GM18520 (cell line): Measurements from ENCODE around the gene CCP110.

Source experiments
- ATAC-seq: cut with Tn5 transposase; IDR thresholded peaks from one replicate; pipeline ENCODE4 v1.9.1; 2021; ENCODE audit not compliant: unreplicated experiment

Gene CCP110, protein sequence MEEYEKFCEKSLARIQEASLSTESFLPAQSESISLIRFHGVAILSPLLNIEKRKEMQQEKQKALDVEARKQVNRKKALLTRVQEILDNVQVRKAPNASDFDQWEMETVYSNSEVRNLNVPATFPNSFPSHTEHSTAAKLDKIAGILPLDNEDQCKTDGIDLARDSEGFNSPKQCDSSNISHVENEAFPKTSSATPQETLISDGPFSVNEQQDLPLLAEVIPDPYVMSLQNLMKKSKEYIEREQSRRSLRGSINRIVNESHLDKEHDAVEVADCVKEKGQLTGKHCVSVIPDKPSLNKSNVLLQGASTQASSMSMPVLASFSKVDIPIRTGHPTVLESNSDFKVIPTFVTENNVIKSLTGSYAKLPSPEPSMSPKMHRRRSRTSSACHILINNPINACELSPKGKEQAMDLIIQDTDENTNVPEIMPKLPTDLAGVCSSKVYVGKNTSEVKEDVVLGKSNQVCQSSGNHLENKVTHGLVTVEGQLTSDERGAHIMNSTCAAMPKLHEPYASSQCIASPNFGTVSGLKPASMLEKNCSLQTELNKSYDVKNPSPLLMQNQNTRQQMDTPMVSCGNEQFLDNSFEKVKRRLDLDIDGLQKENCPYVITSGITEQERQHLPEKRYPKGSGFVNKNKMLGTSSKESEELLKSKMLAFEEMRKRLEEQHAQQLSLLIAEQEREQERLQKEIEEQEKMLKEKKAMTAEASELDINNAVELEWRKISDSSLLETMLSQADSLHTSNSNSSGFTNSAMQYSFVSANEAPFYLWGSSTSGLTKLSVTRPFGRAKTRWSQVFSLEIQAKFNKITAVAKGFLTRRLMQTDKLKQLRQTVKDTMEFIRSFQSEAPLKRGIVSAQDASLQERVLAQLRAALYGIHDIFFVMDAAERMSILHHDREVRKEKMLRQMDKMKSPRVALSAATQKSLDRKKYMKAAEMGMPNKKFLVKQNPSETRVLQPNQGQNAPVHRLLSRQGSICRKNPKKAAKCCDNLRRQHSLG

DNA sequence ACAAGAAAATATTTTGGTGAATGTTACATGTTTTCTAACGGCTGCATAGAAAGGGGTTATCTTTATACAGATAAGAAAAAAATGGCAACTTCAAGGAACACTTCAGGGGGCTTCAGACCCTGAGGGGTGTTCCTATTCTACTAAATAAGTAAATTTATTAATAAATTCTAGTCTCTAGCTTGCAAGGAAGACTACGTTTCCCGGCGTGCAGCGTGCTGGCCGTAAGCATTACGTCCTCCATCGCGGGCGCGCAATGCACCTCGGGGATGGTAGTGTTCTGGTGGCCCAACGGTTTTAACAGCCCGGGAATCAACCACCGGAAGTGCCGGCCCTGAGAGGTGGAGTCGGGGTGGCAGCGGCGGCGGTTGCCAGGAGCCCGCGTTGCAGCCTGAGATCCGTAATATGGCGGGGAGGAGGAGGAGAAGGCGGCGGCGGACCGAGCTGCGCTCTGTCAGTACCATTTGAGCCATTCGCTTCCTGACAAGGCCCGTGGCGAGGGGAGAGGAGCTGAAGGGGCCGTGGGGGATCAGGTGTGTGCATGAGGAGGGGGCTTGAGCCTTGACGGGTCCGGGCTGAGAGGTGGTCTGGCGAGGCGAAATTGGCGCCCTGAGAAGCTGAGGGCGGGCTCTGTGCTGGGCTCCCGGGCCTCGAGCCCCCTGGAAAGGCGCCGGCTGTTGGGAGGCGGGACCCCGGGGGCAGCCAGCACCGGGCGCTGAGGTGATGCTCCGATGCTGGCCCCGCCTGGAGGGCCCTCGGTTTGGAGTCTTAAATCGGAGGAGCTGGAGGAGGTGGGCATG lies at the start of gene CCP110:
CCP110 (plus strand) TSS at position 384 of the 797 bp plus-strand sequence. CDS start 3,940 bp downstream, outside the sequence.
- ATAC-seq, result peak; percentile 58

DNA sequence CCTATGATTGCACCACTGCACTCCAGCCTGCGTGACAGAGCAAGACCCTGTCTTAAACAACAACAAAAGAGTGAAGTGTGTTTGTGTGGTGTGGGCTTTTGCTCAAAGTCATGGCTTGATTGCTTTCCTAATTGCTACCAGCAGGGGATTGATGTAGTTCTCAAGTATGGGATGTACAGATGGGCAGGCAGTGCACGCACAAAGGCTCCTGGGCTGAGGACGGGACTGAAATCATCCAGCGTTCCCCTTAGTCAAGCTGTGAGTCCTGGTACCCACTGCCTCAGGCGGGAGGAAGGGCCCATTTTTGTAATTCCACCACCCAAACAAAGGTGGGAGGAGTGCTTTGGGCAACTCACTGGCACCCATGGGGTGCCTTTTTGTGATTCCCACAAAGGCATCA lies 49.1 kb upstream of the CCP110 start:
- no peak for ATAC-seq

DNA sequence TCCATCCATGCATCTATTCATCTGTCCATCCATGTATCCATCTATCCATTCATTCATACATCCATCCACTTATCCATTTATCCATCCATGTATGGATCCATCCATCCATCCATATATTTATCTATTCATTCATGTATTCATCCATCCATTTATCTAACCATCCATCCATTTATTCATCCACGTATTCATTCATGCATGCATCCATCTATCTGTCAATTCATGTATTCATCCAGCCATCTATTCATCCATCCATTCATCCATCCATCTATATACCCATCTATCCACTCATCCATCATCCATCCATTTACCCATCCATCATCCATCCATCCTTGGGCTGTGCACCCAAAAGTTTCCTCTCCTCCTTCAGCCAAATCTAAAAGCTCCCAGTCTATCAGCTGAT lies 45.2 kb upstream of the CCP110 start:
- ATAC-seq, result no peak

DNA sequence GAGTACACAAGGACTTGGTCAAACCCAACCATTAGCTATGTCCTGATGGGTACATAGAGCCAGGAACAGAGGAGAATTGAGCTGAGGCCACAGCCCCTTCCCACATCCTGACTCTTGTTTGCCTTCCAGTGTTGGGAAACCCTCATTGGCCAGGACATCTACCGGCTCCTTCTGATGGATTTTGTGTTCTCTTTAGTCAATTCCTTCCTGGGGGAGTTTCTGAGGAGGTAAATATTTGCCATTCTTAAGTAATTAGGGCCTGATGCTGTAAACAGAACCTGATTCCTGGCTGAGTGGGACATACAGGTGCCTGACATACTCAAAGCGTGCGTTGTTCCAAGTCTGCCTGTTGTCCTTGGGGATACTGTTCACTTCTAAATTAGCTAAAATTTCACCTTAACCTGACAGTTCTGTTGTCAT lies 44.4 kb upstream of the CCP110 start:
- no peak for ATAC-seq

DNA sequence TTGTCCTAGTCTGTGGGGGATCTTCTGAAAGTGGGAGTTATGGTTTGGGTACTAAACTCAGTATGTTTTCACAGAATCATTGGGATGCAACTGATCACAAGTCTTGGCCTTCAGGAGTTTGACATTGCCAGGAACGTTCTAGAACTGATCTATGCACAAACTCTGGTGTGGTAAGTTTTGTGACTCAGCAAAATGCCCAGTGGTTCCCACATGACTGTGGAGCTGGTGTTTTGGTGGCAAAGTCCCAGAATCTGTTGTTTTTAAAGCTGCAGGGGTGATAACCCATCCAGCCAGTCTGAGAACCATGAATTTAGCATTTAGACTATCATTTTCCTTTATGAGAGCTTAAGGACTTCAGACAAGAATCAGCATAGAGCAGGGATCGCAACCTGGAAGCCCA lies 42.4 kb upstream of the CCP110 start:
- ATAC-seq, result no peak

DNA sequence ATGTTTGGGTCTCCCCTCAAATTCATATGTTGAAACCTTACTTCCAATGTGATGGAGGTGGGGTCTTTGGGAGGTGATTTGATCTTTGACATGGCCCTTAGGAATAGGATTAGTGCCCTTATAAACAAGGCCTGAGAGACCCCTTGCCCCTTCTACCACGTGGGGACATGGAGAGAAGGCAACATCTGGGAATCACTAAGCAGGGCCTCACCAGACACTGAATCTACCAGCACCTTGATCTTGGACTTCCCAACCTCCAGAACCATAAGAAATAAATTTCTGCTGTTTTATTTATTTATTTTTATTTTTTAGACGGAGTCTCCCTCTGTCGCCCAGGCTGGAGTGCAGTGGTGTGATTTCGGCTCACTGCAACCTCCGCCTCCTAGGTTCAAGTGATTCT lies 42.0 kb upstream of the CCP110 start:
- no peak for ATAC-seq

DNA sequence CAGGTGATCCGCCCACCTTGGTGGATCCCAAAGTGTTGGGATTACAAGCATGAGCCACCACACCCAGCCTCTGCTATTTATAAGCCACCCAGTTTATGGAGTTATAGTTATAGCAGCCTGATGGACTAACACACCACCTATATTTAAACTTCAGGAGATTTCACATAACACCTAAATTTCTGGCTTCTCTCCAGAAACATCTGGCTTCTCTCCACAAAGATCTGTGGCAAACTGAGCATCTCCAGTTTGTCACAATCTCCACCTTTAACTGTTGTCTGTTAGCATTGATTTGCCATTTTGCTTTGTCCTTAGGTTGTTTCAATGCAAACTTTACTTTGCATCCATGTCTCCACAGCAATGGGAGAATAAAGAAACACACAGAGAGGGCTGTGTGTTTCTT lies 41.5 kb upstream of the CCP110 start:
- ATAC-seq, result no peak

DNA sequence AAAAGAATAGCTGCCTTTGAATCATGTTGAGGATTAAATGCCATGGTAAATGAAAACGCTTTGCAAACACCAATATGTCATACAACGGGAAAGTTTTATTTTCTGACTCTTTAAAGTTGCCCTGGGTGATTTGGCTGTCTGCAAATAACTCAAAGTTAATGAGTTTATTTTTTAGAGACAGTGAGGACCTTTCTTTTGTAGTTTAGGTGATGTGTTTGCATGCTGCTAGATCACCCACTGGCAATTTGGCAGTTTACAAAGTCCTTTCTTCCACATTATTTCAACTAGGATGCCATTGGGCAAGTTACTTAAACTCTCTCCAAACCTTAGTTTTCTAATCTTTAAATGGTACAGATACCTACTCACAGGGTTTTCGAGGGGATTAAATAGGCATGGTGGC lies 39.6 kb upstream of the CCP110 start:
- no peak for ATAC-seq

DNA sequence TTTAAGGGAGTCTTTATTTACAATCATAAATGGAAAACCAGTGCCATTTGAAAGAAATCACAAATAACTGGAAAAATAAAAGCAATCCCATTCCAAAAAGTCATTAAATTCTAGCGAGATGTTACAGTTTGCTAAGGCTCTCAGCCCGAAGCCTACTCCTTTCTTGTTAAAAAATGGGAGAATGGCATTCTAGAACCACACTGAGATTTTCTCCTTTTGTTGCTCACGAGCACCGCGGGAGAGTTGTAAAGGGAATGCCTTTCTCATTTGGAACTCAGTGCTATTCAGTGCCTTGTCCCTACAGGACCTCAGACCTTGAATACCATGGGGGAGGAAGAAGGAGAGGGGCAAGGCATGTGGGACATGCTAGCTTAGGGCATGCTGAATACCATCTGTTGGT lies 38.1 kb upstream of the CCP110 start:
- no peak for ATAC-seq

DNA sequence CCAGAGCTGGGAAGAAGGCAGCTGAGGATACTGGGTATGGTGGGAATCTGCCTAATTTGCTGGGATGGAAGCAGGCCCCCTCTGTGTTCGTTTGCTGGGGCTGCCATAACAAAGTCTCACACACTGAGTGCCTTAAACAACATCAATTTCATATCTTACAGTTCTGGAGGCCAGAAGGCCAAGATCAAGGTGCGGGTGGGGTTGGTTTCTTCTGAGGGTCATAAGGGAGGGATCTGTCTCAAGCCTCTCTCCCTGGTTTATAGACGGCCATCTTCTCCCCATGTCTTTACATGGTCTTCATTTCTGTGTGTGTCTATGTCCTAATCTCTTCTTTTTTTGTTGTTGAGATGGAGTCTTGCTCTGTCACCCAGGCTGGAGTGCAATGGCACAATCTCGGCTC lies 37.7 kb upstream of the CCP110 start:
- ATAC-seq, result no peak

DNA sequence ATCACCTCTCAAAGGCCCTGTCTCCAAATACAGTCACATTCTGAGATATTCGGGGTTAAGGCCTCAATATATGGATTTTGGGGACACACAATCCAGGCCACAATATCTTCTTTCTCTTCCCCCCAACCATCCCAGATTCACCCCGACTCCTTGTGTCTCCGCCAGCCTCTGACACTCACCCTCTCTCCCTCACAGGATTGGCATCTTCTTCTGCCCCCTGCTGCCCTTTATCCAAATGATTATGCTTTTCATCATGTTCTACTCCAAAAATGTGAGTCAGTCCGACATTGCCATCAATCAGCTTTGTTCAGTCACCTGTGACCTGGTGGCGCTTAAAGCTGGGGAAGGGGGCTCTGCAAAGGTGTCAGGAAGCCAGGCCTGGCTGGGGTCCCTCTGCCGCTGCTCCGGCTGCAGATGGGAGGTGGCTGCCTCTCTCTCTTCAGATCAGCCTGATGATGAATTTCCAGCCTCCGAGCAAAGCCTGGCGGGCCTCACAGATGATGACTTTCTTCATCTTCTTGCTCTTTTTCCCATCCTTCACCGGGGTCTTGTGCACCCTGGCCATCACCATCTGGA lies 36.9 kb upstream of the CCP110 start:
- no peak for ATAC-seq

DNA sequence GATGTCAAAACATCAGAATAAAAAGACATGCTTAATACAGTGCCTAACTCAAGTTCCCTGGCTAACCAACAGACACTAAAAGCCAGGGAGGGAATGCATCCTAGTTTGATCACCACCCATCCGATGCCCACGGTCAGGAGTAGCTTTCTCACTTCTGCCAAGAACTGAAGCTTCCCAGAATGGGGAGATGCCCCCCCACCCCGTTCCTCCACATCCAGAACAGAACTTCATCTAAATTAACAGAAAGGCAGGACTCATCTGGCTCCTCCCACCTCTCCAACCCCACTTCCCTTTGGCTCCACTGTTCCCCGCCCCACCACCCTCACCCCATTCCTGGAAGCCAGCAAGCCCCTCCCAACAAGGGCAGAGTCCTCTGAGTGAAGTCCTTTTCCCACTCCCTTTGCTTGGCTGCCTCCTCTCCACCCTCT lies 35.5 kb upstream of the CCP110 start:
- no peak for ATAC-seq

DNA sequence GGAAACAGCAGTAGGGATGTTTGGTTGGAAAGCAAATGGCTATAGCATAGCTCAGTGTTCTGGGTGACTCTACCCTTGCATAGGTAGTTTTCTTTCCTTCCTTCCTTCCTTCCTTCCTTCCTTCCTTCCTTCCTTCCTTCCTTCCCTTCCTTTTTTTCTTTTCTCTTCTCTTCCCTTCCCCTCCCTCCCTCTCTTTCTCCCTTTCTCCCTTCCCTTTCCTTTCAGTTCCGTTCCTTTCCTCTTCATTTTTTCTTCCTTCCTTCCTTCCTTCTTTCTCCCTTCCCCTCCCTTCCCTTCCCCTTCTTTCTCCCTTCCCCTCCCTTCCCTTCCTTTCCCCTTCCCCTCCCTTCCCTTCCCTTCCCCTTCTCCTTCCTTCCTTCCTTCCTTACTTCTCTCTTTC lies 33.1 kb upstream of the CCP110 start:
- ATAC-seq, result no peak

DNA sequence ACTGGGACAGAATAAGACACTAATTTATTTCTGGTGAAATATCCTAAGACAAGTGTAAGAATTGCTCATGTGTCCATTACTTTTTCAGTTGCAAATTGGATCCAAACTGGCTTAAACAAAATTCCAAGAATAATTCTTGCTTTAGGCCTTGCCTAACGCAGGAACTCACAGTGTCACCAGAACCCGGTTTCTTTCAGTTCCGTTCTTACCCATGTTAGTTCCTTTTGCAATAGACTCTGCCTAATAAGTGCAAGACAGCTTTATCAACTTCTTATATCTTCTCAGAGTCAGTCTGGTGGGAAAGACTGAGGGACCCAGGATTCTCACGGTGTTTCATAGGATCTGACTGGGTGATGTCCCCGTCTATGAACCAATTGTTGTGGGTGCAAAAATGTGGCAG lies 26.6 kb upstream of the CCP110 start:
- no peak for ATAC-seq

DNA sequence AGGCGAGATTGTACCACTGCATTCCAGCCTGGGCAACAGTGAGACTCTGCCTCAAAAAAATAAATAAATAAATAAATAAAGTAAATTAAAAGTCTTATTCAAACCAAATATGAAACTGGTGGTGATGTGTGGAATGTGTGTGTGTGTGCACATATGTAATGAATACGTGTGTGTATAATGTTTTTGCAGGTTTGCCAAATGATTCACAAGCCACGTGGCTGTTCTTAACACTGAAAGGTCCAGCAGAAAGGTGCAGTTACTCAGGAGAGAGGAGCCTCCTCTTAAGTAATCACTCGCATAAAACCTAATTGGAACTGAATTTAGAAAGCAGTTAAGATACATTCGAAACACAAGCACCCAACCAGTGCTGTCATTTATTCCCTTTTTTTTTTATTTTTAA lies 24.7 kb upstream of the CCP110 start:
- ATAC-seq, result no peak

DNA sequence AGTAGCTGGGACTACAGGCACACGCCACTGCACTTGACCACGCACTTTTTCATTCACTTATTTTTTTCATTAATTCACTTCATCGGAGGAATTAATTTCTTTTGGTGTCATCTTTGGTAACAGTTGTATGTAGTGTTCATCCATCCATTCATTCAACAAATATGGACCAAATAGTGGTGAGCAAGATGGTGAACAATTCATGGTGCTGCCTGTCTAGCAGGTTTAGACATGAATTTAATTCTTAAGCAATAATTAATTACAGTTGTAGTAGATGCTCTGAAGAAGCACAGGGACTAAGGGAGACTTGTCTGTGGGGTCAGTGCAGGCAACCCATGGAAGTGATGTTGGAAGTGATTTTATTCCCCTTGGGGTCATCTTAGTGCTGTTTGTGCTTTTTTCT lies 24.3 kb upstream of the CCP110 start:
- no peak for ATAC-seq

DNA sequence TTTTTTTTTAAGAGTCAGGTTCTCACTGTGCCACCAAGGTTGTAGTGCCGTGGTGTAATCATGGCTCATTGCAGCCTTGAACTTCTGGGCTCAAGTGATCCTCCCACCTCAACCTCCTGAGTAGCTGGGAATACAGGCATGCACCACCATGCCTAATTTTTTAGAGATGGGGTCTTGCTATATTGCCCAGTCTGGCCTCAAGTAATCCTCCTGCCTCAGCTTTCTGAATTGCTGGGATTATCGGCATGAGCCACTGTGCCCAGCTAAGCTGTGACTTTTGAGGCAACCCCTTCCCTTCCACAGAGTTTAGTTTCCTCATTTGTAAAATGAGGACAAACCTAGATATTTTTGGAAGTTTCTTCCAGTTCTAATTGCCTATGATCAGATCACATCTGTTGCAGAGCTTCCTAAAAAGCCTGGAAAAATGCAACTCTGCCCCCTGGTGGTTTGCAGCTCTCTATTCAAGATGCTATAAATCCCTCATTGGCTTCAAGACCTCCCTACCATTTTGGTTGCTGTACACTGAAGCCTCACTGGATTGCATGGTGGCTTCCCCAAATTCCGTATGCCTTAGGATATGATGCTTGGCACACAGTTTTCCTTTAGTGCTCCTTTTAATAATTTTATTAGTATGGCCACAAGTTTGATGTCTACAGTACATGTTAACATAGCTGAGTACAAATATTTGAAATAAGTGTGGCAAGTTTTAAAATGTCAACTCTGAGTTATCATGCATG lies 21.2 kb upstream of the CCP110 start:
- no peak for ATAC-seq

DNA sequence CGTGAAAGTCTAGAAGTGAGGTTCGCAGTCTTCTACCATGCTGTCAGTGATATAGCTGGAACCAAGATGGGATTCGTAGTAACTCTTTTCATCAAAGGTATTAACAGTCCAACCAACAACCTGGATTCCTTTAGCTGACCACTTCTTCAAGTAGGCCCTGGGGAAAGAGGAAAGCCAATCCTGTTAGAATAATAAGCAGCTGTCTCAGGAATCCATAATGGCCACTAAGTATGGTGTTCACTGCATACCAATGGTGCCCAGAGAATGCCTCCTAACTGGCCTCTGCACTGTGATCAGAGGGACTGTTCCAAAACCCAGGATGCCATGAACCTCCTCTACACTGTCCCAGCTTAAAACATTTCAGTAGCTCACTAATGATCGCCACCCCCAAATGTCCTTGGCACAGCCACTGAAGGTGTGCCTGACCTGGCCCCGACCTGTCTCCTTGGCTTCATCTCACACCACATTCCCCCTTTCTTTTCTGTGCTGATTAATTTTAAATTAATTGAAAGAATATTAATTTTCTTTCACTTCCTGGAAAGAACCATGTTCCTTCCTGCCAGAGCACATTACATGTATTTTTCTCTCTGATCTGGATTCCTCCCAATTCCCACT lies 20.2 kb upstream of the CCP110 start:
- no peak for ATAC-seq

DNA sequence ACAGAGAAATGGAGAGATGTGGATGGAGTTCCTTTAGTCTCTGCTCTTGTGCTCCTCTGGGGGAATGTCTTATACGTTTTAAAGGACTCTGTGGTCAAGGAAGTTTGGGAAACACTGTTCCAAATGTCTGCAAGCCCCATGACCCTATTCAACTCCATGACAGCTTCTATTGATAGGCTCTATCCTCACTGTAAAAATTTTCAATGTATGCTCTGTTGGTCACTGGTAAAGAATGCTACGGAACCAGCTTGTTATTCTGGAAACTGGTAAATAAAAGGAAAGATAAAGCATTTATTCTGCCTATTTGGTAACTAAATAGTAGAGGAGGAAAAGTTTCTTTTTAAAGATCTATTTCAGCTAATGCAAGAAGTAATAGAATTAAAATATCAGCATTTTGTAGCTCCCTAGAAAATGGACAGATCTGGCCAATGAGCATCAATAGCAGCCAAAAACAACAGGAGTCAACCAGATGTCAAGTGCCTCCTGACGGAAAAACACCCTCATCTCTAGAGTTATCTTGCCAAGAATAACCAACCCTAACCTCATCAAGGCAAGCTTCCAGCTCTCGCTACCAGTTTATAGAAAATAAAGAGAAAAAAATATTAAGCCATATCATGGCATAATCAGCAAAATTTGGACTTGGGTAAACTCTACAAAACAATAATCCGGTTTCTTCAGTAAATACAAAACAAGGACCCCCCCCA lies 18.0 kb upstream of the CCP110 start:
- no peak for ATAC-seq
